ENCODE measurements around the gene KCNJ6. TPM values are rescaled to one million over a fixed set of nuclear protein-coding genes. Genes with fewer than 3 reads are reported as not detected.
"Not testable (repeated sequence)": the region's sequence is repeated elsewhere in the genome, so short reads cannot be mapped to it uniquely, and the experiment has no call there.

The KCNJ6 gene
- polyA plus RNA-seq, 3 donors from 2014 or later: not detected

GRCh38 chr21:37921091-37921490, 4.8 kb upstream of the KCNJ6 start:
- DNase-seq: no peak
- H3K4me1 Mint-ChIP-seq: no peaks in the 10 kb centered on the region
- H3K4me3 Mint-ChIP-seq: no peak overlapping the region
- H3K9me3 Mint-ChIP-seq: peaks cover 0 to 6% (median 0%) of the 10 kb centered on the region in 6 donors
- no peak overlapping the region for H3K27ac Mint-ChIP-seq
- H3K36me3 Mint-ChIP-seq: no peaks in the 10 kb centered on the region
- H3K27me3 Mint-ChIP-seq (ENCODE audit: low read depth in 3 of 3): peaks cover 4 to 14% (median 6%) of the 10 kb centered on the region in 3 donors

- H3K4me1 Mint-ChIP-seq, H3K4me3 Mint-ChIP-seq, H3K9me3 Mint-ChIP-seq, H3K36me3 Mint-ChIP-seq, DNase-seq, H3K27ac Mint-ChIP-seq: not testable (repeated sequence)
- peaks cover 5 to 18% (median 7%) of the 10 kb centered on the region in 3 donors for H3K27me3 Mint-ChIP-seq (ENCODE audit: low read depth in 3 of 3)
Observed at GRCh38 chr21:37920302-37920701, 4.0 kb upstream of the KCNJ6 start.

- Mint-ChIP-seq H3K9me3 (peaks cover 0 to 3% (median 0%) of the 10 kb centered on the region in 6 donors), H3K27me3 (ENCODE audit: low read depth in 3 of 3) (peaks cover 9 to 26% (median 12%) of the 10 kb centered on the region in 3 donors), H3K4me3 (no peak overlapping the region), H3K27ac (no peak overlapping the region), H3K36me3 (no peaks in the 10 kb centered on the region), H3K4me1 (no peaks in the 10 kb centered on the region)
- DNase-seq: no peak
Observed at GRCh38 chr21:37917612-37918011, 1.4 kb upstream of the KCNJ6 start.

- no peaks in the 10 kb centered on the region for H3K36me3 Mint-ChIP-seq
- H3K4me1 Mint-ChIP-seq: no peaks in the 10 kb centered on the region
- peaks cover 0 to 4% (median 0%) of the 10 kb centered on the region in 6 donors for H3K9me3 Mint-ChIP-seq
- peak overlapping the region in 1 of 5 donors; percentile 28 for H3K4me3 Mint-ChIP-seq
- no peak for DNase-seq
- peaks cover 9 to 21% (median 15%) of the 10 kb centered on the region in 3 donors for H3K27me3 Mint-ChIP-seq (ENCODE audit: low read depth in 3 of 3)
- no peak overlapping the region for H3K27ac Mint-ChIP-seq
Observed at GRCh38 chr21:37915941-37916309, 332 bp downstream of the KCNJ6 start.

GRCh38 chr21:37915497-37915911, 753 bp downstream of the KCNJ6 start:
- Mint-ChIP-seq H3K4me1 (no peaks in the 10 kb centered on the region), H3K36me3 (no peaks in the 10 kb centered on the region), H3K9me3 (peaks cover 0 to 4% (median 0%) of the 10 kb centered on the region in 6 donors), H3K27me3 (ENCODE audit: low read depth in 3 of 3) (peaks cover 9 to 21% (median 15%) of the 10 kb centered on the region in 3 donors), H3K4me3 (peak overlapping the region in 1 of 5 donors; percentile 28), H3K27ac (no peak overlapping the region)
- DNase-seq: no peak

GRCh38 chr21:37912616-37913015, 3.6 kb downstream of the KCNJ6 start:
- no peaks in the 10 kb centered on the region for H3K36me3 Mint-ChIP-seq
- no peak overlapping the region for H3K4me3 Mint-ChIP-seq
- H3K27me3 Mint-ChIP-seq (ENCODE audit: low read depth in 3 of 3): peaks cover 9 to 25% (median 9%) of the 10 kb centered on the region in 3 donors
- H3K9me3 Mint-ChIP-seq: peaks cover 0 to 4% (median 0%) of the 10 kb centered on the region in 6 donors
- no peaks in the 10 kb centered on the region for H3K4me1 Mint-ChIP-seq
- no peak overlapping the region for H3K27ac Mint-ChIP-seq
- no peak for DNase-seq

- Mint-ChIP-seq H3K4me3 (no peak overlapping the region), H3K27ac (no peak overlapping the region), H3K4me1 (no peaks in the 10 kb centered on the region), H3K36me3 (no peaks in the 10 kb centered on the region), H3K27me3 (ENCODE audit: low read depth in 3 of 3) (peaks cover 2 to 15% (median 9%) of the 10 kb centered on the region in 3 donors), H3K9me3 (peaks cover 0 to 4% (median 0%) of the 10 kb centered on the region in 6 donors)
- DNase-seq: no peak
Observed at GRCh38 chr21:37909936-37910335, 6.3 kb downstream of the KCNJ6 start.

GRCh38 chr21:37908691-37909090, 7.6 kb downstream of the KCNJ6 start:
- H3K27ac Mint-ChIP-seq: no peak overlapping the region
- H3K4me3 Mint-ChIP-seq: no peak overlapping the region
- H3K36me3 Mint-ChIP-seq: no peaks in the 10 kb centered on the region
- H3K9me3 Mint-ChIP-seq: peaks cover 0 to 4% (median 0%) of the 10 kb centered on the region in 6 donors
- H3K4me1 Mint-ChIP-seq: no peaks in the 10 kb centered on the region
- DNase-seq: no peak
- peaks cover 2 to 11% (median 8%) of the 10 kb centered on the region in 3 donors for H3K27me3 Mint-ChIP-seq (ENCODE audit: low read depth in 3 of 3)

GRCh38 chr21:37907076-37907475, 9.2 kb downstream of the KCNJ6 start:
- Mint-ChIP-seq H3K27me3 (ENCODE audit: low read depth in 3 of 3) (peaks cover 2 to 8% (median 5%) of the 10 kb centered on the region in 3 donors), H3K4me1 (no peaks in the 10 kb centered on the region), H3K9me3 (peaks cover 0 to 2% (median 0%) of the 10 kb centered on the region in 6 donors)

GRCh38 chr21:37905291-37905690, 11.0 kb downstream of the KCNJ6 start:
- Mint-ChIP-seq H3K4me3 (no peak overlapping the region), H3K9me3 (no peaks in the 10 kb centered on the region), H3K4me1 (no peaks in the 10 kb centered on the region), H3K36me3 (no peaks in the 10 kb centered on the region), H3K27ac (no peak overlapping the region), H3K27me3 (ENCODE audit: low read depth in 3 of 3) (peaks cover 2 to 8% (median 6%) of the 10 kb centered on the region in 3 donors)
- no peak for DNase-seq

More at GRCh38 chr21:37907076-37907475, 9.2 kb downstream of the KCNJ6 start:
- no peak overlapping the region for H3K27ac Mint-ChIP-seq
- H3K36me3 Mint-ChIP-seq: no peaks in the 10 kb centered on the region
- DNase-seq: no peak
- no peak overlapping the region for H3K4me3 Mint-ChIP-seq

- H3K36me3 Mint-ChIP-seq: no peaks in the 10 kb centered on the region
- H3K4me1 Mint-ChIP-seq: no peaks in the 10 kb centered on the region
- DNase-seq: no peak
- no peak overlapping the region for H3K27ac Mint-ChIP-seq
- H3K27me3 Mint-ChIP-seq (ENCODE audit: low read depth in 3 of 3): peaks cover 4 to 12% (median 6%) of the 10 kb centered on the region in 3 donors
- H3K9me3 Mint-ChIP-seq: no peaks in the 10 kb centered on the region
- H3K4me3 Mint-ChIP-seq: no peak overlapping the region
Observed at GRCh38 chr21:37904856-37905255, 11.4 kb downstream of the KCNJ6 start.

- DNase-seq: no peak
- Mint-ChIP-seq H3K4me3 (no peak overlapping the region), H3K4me1 (no peaks in the 10 kb centered on the region), H3K36me3 (no peaks in the 10 kb centered on the region), H3K27me3 (ENCODE audit: low read depth in 3 of 3) (peaks cover 4 to 8% (median 6%) of the 10 kb centered on the region in 3 donors), H3K9me3 (no peaks in the 10 kb centered on the region), H3K27ac (no peak overlapping the region)
Observed at GRCh38 chr21:37903396-37903795, 12.9 kb downstream of the KCNJ6 start.

GRCh38 chr21:37899146-37899545, 17.1 kb downstream of the KCNJ6 start:
- Mint-ChIP-seq H3K27ac (no peak overlapping the region), H3K27me3 (ENCODE audit: low read depth in 3 of 3) (peaks cover 8% of the 10 kb centered on the region in 3 donors), H3K9me3 (no peaks in the 10 kb centered on the region)

GRCh38 chr21:37896788-37897187, 19.5 kb downstream of the KCNJ6 start:
- no peaks in the 10 kb centered on the region for H3K4me1 Mint-ChIP-seq
- H3K27ac Mint-ChIP-seq: no peak overlapping the region
- no peak overlapping the region for H3K4me3 Mint-ChIP-seq
- no peak for DNase-seq
- H3K36me3 Mint-ChIP-seq: no peaks in the 10 kb centered on the region
- peaks cover 7 to 12% (median 11%) of the 10 kb centered on the region in 3 donors for H3K27me3 Mint-ChIP-seq (ENCODE audit: low read depth in 3 of 3)
- H3K9me3 Mint-ChIP-seq: peaks cover 0 to 2% (median 0%) of the 10 kb centered on the region in 6 donors

More at GRCh38 chr21:37899146-37899545, 17.1 kb downstream of the KCNJ6 start:
- H3K4me3 Mint-ChIP-seq: no peak overlapping the region
- no peak for DNase-seq
- no peaks in the 10 kb centered on the region for H3K4me1 Mint-ChIP-seq
- no peaks in the 10 kb centered on the region for H3K36me3 Mint-ChIP-seq

GRCh38 chr21:37891972-37892371, 24.3 kb downstream of the KCNJ6 start:
- Mint-ChIP-seq H3K4me1 (no peaks in the 10 kb centered on the region), H3K9me3 (peaks cover 0 to 2% (median 0%) of the 10 kb centered on the region in 6 donors), H3K27me3 (ENCODE audit: low read depth in 3 of 3) (peaks cover 5 to 12% (median 10%) of the 10 kb centered on the region in 3 donors), H3K27ac (no peak overlapping the region), H3K4me3 (no peak overlapping the region), H3K36me3 (no peaks in the 10 kb centered on the region)
- DNase-seq: no peak
